ENCODE data around the gene ZSCAN10.
"Not testable (repeated sequence)": the region's sequence is repeated elsewhere in the genome, so short reads cannot be mapped to it uniquely, and the experiment has no call there.

ZSCAN10 gene

GRCh38 chr16:3059041-3059722 lies 39.9 kb downstream of the ZSCAN10 start:
- peak; percentile 81 for DNase-seq

- no peak for DNase-seq
These were observed 40.7 kb downstream of the ZSCAN10 start for GRCh38 chr16:3058139-3059030.

GRCh38 chr16:3057181-3058138 lies 41.6 kb downstream of the ZSCAN10 start:
- no peak for DNase-seq

GRCh38 chr16:3056336-3057180 lies 42.5 kb downstream of the ZSCAN10 start:
- DNase-seq, result no peak

GRCh38 chr16:3055734-3056115 lies 43.4 kb downstream of the ZSCAN10 start:
- not testable (repeated sequence) for DNase-seq

GRCh38 chr16:3054965-3055733 lies 43.9 kb downstream of the ZSCAN10 start:
- DNase-seq, result no peak

GRCh38 chr16:3053330-3053710 lies 45.8 kb downstream of the ZSCAN10 start:
- not testable (repeated sequence) for DNase-seq

- not testable (repeated sequence) for DNase-seq
These were observed 46.3 kb downstream of the ZSCAN10 start for GRCh38 chr16:3052571-3053329.

GRCh38 chr16:3051494-3051893 lies 47.6 kb downstream of the ZSCAN10 start:
- no peak for DNase-seq

- DNase-seq, result no peak
These were observed 48.1 kb downstream of the ZSCAN10 start for GRCh38 chr16:3051009-3051408.

- DNase-seq, result no peak
These were observed 48.6 kb downstream of the ZSCAN10 start for GRCh38 chr16:3050487-3050886.

- DNase-seq, result no peak
These were observed 49.1 kb downstream of the ZSCAN10 start for GRCh38 chr16:3049921-3050481.

- DNase-seq, result no peak
These were observed 51.7 kb downstream of the ZSCAN10 start for GRCh38 chr16:3047387-3047720.

- no peak for DNase-seq
These were observed 52.3 kb downstream of the ZSCAN10 start for GRCh38 chr16:3046641-3047386.

GRCh38 chr16:3045758-3046640 lies 53.1 kb downstream of the ZSCAN10 start, which contains the start of gene MMP25:
Gene MMP25, plus strand, starts transcription at chr16:3046561. Its CDS starts 357 bp downstream, at chr16:3046918.
- no peak for DNase-seq

- no peak for DNase-seq
These were observed 54.4 kb downstream of the ZSCAN10 start for GRCh38 chr16:3044708-3045107.

- DNase-seq, result no peak
These were observed 56.7 kb downstream of the ZSCAN10 start for GRCh38 chr16:3042376-3042775.

- DNase-seq, result no peak
These were observed 60.2 kb downstream of the ZSCAN10 start for GRCh38 chr16:3038896-3039295.
